Body of pancreas (tissue), 4 donors: ENCODE results near the gene TMEM115.

Experiments
- POLR2A ChIP-seq, 3 donors: fragments of 450-650 bp; IDR thresholded peaks; one replicate each; pipeline ENCODE4 v1.6.1; 2016; ENCODE audit warnings: antibody characterized with exemption in 3 of 3, mild to moderate bottlenecking in 2 of 3
- TF ChIP-seq, protein P1 (sequence below), 7 experiments: fragments of 450-650 bp in 4 of 7; fragments of 200-600 bp in 3 of 7; sonication (generic) in 3 of 7; IDR thresholded peaks; one replicate each; pipeline ENCODE4 v1.5.1; 2016 to 2019; ENCODE audit warnings: antibody characterized with exemption in 7 of 7

DNA sequence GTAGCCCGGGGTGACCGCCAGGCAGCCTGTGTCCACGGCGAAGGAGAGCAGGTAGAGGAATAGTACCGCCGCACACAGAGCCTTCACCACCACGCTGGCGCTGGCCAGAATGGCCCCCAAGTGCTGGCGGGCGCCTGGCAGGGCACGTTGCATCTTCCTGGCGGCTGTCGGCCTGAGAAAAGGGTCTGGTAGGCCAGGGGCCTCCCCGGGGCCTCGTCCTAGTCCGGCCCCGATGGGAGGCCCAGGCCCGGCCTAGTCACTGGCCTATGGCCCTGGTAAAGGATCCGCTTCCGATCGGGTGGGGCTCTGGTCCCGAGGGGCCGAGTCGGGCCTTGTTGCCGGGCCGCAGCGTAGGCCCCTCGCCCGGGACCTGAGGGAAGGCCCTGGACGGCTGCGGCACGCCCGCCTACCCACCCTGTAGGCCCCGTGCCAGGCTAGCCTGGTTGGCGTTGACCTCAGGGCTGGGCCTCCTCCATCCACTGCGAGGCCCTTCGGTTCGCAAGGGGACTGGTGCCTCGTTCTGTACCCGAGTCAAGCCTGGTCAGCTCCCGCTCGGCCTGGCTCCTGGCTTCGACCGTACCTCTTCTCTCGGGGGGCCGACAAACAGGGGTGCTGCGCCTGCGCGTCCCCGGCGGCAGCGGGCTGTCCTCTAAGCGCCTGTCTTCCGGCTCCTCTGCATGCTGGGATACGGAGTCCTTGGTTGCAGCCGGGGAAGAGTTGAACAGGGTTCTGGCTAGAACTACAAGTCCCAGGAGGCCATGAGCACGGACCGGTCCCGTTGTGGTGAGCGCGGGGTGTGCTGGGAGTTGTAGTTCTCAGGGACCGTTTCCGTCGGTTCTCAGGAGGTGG is at the start of gene TMEM115:
- TF ChIP-seq POLR2A (IDR thresholded peaks at IDR 0.05): peak; percentile 44 to 80 (median 74)
- TF ChIP-seq, protein P1, sequence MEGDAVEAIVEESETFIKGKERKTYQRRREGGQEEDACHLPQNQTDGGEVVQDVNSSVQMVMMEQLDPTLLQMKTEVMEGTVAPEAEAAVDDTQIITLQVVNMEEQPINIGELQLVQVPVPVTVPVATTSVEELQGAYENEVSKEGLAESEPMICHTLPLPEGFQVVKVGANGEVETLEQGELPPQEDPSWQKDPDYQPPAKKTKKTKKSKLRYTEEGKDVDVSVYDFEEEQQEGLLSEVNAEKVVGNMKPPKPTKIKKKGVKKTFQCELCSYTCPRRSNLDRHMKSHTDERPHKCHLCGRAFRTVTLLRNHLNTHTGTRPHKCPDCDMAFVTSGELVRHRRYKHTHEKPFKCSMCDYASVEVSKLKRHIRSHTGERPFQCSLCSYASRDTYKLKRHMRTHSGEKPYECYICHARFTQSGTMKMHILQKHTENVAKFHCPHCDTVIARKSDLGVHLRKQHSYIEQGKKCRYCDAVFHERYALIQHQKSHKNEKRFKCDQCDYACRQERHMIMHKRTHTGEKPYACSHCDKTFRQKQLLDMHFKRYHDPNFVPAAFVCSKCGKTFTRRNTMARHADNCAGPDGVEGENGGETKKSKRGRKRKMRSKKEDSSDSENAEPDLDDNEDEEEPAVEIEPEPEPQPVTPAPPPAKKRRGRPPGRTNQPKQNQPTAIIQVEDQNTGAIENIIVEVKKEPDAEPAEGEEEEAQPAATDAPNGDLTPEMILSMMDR (IDR thresholded peaks at IDR 0.05): no peak
